GM12874 (cell line): Measurements from ENCODE around the gene CACNG1.
A peak's percentile ranks its signal among the peaks of the same experiment; 100 is the strongest.

Experiments
- TF ChIP-seq, protein P1 (sequence below): IDR thresholded peaks from 2 replicates; pipeline ENCODE4 v1.5.1; 2011; ENCODE audit warnings: low read depth, mild to moderate bottlenecking, control low read depth, low read length, moderate library complexity; ENCODE audit not compliant: insufficient read depth

CACNG1 gene

DNA sequence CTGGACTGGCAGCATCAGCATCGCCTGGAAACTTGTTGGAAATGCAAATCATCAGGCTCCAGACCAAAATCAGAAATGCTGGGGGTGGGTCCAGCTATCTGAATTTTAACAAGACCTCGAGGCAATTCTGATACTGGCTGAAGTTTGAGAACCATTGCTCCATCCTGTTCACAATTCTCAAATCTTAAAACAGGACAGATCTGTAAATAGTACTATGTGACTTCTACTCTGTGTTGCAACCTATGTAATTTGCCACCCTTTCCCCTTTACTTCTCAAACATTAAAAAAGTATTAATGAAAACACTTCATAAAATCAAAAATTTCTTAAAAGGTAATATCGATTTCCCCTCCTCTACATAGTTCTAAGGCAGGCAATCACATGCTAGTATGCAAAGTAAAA is 28.5 kb downstream of the CACNG1 start:
- TF ChIP-seq, protein P1, sequence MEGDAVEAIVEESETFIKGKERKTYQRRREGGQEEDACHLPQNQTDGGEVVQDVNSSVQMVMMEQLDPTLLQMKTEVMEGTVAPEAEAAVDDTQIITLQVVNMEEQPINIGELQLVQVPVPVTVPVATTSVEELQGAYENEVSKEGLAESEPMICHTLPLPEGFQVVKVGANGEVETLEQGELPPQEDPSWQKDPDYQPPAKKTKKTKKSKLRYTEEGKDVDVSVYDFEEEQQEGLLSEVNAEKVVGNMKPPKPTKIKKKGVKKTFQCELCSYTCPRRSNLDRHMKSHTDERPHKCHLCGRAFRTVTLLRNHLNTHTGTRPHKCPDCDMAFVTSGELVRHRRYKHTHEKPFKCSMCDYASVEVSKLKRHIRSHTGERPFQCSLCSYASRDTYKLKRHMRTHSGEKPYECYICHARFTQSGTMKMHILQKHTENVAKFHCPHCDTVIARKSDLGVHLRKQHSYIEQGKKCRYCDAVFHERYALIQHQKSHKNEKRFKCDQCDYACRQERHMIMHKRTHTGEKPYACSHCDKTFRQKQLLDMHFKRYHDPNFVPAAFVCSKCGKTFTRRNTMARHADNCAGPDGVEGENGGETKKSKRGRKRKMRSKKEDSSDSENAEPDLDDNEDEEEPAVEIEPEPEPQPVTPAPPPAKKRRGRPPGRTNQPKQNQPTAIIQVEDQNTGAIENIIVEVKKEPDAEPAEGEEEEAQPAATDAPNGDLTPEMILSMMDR, result no peak

DNA sequence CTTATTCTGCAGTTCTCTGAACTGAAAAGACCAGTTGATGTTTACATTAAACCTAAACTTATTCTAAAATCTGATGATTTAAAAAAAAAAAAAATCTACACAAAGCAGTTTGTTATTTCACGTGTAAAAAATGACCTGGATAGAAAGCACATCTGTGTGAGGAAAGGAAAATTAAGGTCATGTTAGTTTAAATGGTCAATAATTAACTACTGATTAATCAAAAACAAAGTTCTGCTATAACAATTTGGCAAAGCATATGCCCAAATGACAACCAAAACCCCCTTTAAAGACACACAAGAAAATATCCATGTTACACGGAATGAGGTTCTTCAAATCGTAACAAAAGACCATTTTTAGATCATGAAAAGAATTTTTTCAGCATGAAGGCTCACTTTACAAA is 30.4 kb downstream of the CACNG1 start:
- TF ChIP-seq, protein P1, result no peak

DNA sequence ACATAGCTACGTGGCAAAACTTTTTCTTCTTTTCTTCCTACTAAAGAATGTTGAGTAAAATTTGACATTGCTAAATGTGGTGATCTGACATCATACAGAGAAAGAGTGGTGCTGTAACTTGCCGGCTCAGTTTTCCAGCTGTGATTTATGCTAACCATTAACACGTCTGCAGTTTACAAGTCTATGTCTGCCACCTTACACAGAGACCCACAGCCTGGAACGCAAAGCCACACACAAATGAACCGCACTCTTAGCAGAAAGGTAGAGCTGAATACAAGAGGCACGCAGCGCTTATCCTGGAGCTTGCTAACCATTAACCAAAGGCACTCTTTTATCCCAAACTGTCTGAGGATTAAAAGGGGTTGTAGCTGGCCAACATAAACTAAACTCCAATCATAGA is 31.9 kb downstream of the CACNG1 start:
- TF ChIP-seq, protein P1, result no peak

DNA sequence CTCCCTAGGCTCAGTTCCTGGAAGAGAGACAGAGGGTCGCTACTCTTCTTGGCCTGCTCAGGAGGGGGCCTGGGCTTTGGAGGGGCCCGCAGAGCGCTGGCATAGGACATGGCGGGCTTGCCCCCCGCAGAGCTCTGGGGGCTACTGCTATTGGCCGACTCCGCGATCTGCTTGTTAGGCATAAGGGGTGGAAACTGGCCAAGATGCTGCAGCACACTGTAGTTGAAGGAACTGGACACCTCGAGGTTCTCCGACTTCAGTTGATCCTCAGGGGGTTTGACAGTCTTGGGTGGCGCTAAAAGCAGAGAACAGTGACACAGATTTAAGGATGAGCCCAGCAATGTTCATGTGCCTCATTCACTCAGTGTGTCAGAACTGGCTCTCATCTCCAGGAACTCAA is 33.9 kb downstream of the CACNG1 start:
- TF ChIP-seq, protein P1, result no peak

DNA sequence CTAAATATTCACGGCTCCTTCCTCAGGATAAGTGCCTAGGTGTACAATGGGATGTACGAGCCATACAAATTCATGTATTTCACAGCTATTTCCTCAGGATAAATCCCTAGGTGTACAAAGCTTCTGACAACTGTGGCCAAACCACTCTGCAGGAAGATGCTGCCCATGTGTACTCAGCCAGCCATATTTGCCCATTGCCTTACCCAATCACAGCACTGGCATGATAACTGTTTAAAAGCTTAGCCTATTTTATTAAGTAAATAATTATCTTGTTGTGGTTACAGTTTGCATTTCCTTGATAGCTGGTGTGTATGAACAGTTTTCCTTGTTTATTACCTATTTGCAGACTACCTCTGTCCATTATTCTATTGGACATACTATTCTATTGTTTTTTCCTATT is 35.1 kb downstream of the CACNG1 start:
- TF ChIP-seq, protein P1, result no peak

DNA sequence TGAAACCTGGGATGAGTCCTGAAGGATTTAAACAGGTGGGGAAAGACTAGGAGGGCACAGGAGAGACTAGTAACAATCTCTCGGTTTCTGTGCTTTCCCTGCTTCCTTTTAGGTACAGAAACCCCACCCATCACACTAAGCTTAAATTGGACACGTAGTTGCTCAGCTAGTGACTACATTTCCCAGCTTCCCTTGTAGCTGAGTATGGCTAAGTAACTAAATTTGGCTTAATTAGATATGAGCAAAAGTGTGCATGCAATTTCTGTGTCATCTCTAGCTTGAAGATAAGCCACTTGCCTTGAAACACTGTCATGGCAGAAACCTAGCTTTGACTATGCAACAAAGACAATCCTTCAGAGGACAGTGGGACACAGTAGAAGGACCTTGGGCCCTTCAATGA is 36.5 kb downstream of the CACNG1 start:
- TF ChIP-seq, protein P1, result no peak

DNA sequence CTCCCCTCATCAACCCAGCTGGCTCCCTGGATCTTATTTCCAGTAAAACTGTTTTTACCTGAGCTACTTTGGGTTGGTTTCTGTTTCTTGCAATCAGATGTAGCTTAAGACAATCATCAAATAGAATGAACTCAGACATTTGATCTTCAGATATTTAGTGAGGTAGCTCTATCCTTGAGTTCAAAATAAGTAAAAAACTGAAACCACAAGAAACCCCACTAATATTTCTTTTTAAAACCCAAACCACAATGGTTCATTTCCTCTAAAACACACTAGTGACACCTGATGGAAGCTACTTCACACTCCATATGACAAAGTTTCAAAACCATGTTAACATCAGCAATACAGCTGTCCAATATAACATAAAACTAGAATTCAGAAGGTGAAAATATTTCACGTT is 37.8 kb downstream of the CACNG1 start:
- TF ChIP-seq, protein P1, result 0 out of 2 replicates have a peak, but pooled peaks have one; percentile 18

DNA sequence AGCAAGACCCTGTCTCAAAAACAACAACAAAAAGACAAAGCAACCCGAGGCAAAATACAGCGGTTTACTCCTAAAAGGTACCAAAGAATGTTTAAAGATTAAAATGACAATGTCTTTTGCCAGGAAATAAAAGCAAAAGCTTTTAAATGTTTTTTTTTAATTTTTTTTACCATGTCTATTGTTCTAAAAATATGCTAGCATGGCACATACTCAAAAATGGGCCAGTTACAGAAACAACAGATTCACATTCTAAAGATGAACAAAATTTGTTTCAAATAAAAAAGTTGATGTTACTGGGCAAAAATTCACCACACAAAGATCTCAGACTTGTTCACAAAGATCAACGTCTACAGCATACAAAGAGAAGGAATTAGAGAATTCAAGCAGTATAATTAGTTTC is 41.1 kb downstream of the CACNG1 start:
- TF ChIP-seq, protein P1, result no peak
